Kidney capillary endothelial cell (primary cell): ENCODE results near the gene FOXJ1.

Experiments used
- DNase-seq: peaks from one replicate; pipeline ENCODE4 v3.0.0-alpha.2; 2018; ENCODE audit warnings: low spot score

FOXJ1 gene

DNA sequence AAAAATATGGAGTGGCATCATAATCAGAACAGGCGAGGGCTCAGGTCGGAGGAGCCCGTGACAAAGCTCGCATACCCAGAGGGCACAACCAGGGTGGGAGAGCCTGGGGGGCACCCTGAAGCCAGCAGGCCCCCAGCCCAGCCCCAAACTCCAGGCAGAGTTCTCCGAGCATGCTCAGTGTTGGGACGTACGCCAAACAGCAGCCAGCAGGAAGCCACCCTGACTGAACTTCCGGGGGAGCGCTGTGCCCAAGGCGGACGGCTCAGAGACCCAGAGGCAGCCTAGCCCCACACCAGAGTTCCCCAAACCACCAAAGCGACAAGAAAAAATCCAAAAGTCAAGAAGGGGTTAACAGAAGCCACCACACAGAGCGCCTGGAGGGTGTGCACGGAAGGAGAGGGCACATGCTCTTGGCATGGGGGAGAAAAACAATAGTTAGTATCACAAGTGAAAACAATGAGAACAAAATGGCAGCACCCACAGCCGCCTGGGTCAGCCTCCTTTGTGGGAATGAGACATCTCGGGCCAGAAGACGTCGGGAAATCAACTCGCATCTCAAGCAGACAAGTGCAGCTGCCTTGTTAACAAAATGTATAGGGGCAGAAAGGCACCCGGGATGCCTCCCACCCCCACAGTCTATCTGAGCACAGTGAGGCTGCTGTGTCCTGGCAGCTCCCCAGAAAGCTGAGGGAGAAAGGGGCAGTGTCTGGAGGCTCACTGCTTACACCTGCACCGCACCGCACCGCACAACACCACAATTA lies 49.3 kb downstream of the FOXJ1 start:
- DNase-seq = no peak

GRCh38 chr17:76090517-76091129 lies 50.4 kb downstream of the FOXJ1 start:
- DNase-seq = no peak

GRCh38 chr17:76089680-76090516 lies 51.1 kb downstream of the FOXJ1 start:
- DNase-seq = no peak

DNA sequence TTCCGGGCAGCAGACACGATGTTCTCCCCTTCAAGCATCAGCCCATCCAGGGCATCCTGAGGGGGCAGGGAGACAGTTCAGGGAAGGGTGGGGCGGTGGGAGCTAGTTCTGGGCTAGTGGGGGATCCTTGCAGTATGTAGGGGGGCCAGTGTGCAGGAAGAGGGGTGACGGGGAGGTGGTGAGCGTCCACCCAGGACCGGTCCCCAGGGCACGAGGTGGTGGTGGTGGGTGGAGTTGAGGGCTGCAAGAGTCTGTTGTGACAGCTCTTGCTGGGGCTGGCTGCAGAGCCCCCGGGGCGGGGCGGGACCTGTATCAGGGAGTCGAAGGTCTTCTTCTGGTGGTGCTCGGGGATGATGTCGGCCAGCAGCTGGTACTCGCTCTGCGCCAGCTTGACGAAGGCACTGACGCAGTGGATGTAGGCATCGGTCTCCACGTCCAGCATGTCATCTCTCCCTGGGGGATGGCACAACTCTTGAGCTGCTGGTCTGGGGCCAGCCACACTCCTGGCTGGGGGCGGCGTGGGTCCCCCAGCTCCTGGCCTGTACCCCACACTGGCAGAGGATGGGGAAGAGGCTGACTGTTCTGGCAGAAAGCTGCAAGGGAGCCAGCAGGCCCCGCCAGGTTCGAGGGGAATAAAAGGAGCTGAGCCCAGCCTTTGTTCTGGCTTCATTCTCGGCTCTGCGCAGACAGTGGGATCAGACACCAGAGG lies 52.0 kb downstream of the FOXJ1 start:
- DNase-seq = no peak

GRCh38 chr17:76088041-76088867 lies 52.8 kb downstream of the FOXJ1 start:
- DNase-seq = no peak

DNA sequence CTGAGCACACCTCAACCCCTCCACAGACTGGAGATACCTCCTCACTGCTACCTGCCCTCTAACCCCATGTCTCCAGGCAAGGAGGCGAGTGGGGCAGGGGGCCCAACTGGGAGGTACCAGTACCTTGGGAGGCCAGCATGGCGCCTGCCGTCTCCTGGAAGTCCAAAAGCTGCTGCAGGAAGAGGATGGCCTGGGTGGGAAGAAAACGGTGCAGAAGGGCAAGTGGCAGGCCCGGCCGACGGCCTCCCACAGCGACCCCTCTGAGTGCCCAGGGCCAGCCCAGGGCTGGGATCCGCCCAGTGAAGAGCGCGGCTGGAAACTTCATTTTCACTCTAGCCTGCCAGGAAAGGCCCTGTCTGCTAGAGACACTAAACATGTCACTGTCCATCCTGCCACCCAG lies 53.5 kb downstream of the FOXJ1 start:
- DNase-seq = no peak

- DNase-seq = no peak
Measured at GRCh38 chr17:76086384-76086783, 54.7 kb downstream of the FOXJ1 start.
